HG02938 (cell line): Measurements from ENCODE around the gene NABP2.
A peak's percentile ranks its signal among the peaks of the same experiment; 100 is the strongest.

Experiments used
- ATAC-seq: cut with Tn5 transposase; IDR thresholded peaks from one replicate; pipeline ENCODE4 v1.9.1; 2021; ENCODE audit warnings: mild to moderate bottlenecking, moderate library complexity; ENCODE audit not compliant: unreplicated experiment

The NABP2 gene

DNA sequence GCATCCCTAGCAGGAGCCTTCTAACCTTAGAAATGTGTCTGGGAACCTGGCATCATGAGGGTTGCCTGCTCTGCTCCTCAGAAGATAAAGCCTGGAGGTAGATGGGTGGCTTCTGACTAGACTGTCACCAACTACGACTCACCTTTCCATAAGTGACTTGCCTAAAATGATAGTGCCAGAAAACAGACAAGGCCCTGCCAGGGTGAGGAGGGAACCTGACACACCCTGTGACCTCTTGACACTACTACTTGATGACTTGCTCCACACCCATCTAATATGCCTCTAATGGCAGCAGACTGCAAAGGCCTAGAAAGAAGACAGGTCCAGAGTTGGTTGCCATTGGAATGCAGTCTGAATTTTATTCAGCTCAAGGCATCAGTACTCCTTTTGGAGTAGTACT lies 11.8 kb upstream of the NABP2 start:
- no peak for ATAC-seq

DNA sequence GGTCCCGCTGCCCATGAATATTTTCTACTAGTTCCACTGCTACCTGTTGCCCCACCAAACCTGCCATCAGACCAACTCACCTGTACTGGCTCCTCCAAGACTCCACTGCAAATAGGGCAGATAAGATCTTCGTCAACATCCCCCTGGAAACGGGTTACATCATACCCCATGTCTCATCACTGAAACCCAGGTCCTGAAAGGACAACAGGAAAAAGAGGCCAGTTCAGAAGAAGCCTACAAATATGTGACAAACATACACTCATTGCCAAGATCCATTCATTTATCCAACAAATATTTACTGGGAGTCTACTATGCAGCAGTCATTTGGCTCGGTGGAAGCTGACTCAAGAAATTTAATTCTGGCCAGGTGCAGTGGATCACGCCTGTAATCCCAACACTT lies 10.3 kb upstream of the NABP2 start:
- ATAC-seq, result no peak

GRCh38 chr12:56216461-56216860 lies 7.7 kb upstream of the NABP2 start:
- ATAC-seq, result no peak

- no peak for ATAC-seq
Measured at GRCh38 chr12:56219840-56220239, 4.3 kb upstream of the NABP2 start.

DNA sequence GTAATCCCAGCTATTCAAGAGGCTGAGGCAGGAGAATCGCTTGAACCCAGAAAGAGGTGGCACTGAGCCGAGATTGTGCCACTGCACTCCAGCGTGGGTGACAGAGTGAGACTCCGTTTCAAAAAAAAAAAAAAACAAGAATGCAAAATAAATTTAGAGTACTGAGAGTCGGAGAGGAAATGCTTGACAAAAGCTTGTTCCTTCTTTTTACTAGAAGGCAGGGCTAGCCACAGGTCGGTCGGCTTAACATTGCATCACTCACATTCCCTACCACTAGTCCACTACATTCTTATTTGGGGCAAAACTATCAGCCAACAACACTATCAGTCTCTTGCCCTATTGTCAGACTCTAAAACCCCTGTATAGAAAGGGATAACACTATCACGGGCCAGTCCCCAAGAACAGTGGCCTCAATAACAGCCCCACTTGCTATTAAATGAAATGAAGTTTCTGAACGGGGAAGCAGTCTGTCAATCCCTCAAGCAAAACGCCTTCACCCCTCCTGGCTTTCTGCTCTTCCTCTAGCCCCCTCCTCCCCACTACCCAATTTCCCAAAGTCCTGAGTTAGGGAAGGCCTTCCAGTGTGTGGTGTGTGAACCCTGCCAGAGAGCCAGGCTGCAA lies 3.4 kb upstream of the NABP2 start:
- no peak for ATAC-seq

GRCh38 chr12:56221232-56221756 lies 2.8 kb upstream of the NABP2 start:
- peak; percentile 6 for ATAC-seq

- peak; percentile 80 for ATAC-seq
Measured at GRCh38 chr12:56221757-56222530, 2.2 kb upstream of the NABP2 start, which contains the start of gene RNF41. Gene RNF41, minus strand, starts transcription at chr12:56221922. Its CDS starts 7,875 bp downstream, at chr12:56214047.

DNA sequence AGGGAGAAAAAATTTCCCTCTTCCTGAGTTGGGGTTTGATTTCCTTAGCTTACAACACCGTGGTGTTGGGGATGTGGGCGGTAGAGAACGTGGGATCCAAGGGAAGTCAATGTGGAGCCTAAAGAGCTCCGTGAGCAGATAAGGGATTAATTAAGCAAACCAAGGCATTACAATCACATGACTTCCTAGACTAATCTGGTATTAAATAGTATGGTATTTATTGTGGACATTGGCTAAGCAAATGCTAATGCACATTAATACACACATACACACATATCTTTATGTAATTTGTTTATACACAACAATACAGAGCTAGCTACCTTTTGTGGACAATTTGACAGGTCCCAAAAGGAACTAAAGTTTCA lies 1.6 kb upstream of the NABP2 start:
- ATAC-seq, result no peak

- no peak for ATAC-seq
Measured at GRCh38 chr12:56223571-56224101, 506 bp upstream of the NABP2 start.

DNA sequence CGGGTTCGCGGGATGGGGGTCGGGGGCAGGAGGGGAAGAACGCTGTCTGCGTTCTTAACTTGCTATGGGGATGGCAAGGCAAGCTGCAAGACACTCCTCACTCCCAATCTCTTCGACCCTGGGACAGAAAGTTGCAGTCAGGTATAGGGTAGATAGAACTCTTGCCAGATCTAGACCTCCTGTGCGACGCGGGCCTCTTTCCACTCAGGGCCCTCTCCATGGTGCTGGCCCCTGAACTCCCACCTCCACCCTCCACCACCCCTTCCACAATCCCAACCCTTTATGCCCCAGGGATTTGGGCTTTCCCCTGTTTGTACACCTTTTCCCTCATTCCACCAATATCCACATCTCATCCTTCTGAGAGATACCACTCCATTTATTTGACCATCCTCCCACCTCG lies 812 bp downstream of the NABP2 start:
- no peak for ATAC-seq

DNA sequence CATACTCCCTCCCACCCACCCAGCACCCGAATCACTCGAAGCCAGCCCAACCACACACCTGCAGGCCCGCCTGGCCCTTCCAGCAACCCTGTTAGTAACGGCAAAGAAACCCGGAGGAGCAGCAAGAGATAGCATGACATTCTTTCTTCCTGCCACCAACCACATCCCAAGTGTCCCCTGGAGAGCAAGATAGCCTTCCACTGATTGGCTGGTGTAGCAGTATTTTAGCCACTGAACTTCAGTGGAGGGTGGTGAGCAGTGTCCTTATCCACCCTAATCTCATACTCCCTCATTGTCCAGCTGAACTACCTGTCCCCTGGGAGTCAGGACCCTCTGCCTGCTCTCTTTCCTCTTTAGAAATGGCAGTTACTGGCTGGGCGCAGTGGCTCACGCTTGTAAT lies 4.9 kb downstream of the NABP2 start:
- no peak for ATAC-seq

DNA sequence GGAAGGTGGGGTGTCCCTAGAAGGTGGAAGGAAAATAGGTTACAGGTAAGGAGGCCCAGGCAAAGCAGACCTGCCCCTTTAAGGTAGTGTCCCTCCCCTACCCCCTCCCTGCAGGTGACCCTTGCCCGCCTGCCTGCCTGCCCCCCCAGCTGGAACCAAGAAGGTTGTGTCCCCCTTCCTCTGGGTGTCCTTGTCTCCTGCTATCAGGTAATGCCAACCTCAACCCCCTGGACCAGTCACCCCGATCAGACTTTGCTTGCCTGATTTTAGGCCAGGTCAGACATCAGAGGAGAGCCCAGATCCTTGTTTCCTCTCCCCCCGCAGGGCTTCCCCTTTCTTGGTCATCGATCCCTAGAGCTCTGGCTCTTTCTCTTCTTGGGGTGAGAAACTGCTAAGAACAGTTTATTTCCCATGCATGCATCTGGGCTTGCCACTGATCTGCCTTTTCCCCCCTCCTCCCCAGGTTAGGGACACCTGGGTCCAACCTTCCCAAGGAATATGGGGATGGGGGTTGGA lies 5.8 kb downstream of the NABP2 start, which contains the start of gene SLC39A5:
Gene SLC39A5, plus strand, starts transcription at position 136 of the 516 bp plus-strand sequence. CDS start 1,224 bp downstream, outside the sequence.
- ATAC-seq, result no peak

DNA sequence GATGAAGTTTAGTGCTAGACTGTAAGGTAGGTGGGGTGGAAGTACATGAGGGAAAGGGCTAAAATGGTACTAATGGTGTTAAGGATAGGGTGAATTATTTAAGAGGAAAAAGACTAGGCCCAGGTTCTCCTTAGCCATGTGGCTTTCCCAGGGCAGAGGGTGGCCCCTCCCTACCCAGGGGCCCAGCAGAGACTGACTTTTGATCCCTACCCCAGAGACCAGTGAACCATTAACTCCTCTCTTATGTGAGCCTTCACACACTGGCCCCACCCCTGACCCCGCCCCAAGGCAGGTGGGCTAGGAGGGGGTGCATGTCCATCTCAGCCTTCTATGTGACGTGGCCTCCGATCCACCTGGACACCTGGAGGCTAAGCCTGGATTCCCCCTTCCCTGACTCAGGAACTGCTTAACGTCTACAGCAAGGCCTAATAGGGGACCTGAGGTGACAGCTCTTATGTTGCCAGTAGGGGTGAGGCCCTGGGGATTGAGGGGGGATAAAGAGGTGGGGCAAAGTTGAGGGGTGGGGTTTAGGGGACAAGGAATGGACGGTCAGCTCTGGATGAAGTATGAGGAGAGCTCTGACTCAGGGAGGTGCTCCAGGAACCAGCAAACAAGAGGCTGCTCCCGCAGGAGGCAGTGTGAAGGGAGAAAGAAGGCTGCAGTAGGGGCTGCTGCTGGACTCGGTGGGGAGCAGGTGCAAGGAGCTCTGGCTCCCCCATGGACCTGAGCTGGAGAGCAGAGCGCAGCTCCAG lies 6.5 kb downstream of the NABP2 start:
- ATAC-seq, result no peak

GRCh38 chr12:56231184-56231582 lies 7.0 kb downstream of the NABP2 start:
- ATAC-seq, result no peak

- ATAC-seq, result no peak
Measured at GRCh38 chr12:56234746-56235436, 10.7 kb downstream of the NABP2 start.

DNA sequence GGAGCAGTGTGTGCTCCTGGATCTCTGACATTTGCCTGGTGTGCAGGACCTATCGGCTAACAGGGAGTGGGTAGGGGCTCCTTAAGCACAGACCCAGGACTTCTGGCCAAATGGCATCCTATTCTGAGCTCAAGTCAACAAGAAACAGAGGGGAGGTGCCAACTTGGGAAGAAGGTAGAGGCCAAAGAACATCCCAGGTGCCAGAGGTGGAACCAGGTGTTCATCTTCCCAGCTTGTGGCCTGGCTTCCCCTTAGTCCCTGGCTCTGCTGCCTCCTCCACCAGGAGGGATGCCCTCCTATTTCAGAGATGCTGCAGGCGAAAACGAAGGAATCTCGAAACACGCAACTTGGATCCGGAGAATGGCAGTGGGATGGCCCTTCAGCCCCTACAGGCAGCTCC lies 11.9 kb downstream of the NABP2 start:
- no peak for ATAC-seq

GRCh38 chr12:56236985-56237384 lies 12.8 kb downstream of the NABP2 start:
- ATAC-seq, result no peak

DNA sequence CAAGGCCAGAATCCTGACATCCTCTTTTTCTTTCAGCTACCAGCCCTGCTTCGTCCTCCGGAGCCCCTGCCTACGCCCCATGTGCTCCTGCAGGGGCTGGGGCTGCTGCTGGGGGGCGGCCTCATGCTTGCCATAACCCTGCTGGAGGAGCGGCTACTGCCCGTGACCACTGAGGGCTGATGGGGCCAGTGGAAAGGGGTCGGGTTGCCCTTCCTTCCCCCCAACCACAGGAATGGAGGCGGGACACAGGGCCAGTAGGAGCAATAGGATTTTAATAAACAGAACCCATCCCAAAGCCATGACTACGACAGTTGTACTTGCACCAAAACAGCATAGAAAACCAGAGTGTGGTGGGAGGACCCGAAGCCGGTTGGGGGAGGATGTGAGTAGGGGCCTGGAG lies 13.4 kb downstream of the NABP2 start:
- ATAC-seq, result no peak

DNA sequence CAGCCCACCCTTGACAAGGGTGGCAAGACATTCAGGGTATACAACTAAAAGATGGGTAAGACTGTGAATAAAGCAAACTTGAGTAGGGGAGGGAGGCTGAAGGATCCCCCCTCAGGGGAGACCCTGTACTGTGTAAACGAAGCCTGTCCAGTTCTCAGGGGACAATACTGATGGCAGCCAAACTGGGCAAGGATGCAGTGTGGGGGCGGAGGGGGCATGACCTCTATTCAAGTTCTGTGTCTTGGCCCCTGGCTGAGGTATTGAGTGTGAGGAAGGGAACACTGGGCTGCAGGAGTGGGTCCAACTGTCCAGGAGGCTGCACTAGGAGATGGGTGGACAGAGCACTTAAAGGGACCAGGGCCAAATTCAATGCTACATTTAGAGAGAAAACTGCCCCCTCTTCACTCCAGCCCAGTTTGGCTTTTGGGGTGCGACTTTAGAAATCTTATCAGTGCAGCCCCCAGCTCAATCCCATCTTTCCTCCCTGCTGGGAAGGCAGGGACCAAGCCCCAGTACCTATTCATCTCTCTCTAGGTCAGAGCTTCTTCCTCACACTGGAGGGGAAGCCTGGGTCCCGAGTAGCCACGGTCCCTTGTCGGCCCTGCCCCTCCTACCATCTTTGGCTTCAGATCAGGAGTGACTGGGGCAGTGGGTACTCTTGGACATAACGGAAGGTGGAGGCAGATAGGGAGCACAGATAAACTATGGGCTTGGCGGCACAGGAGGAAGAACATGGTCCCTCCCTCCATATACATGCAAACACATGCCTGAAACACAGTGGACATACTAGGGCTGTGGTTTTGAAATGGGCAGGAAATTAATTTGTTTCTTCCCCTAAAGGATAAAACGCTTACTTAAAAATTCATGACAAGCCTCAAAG lies 17.5 kb downstream of the NABP2 start:
- no peak for ATAC-seq
